Keratinocyte (primary cell): ENCODE measurements around the gene DPYD.

Source experiments
- EZH2 ChIP-seq: IDR thresholded peaks from one replicate; pipeline ENCODE4 v1.6.1; 2012; ENCODE audit warnings: inconsistent platforms, mild to moderate bottlenecking, low read length, moderate library complexity
- TF ChIP-seq, protein P1 (sequence below), 3 experiments: IDR thresholded peaks in 1 of 3; conservative IDR thresholded peaks in 1 of 3; optimal IDR thresholded peaks in 1 of 3; 2 replicates in 2 of 3; 3 replicates in 1 of 3; pipeline versions ENCODE3 to v1.5.1; 2011; ENCODE audit warnings: low read length in 3 of 3, mild to moderate bottlenecking in 3 of 3, moderate library complexity in 2 of 3, control low read depth in 1 of 3, inconsistent platforms in 1 of 3; ENCODE audit not compliant: insufficient read depth in 2 of 3; ENCODE audit errors: extremely low read depth in 1 of 3

DNA sequence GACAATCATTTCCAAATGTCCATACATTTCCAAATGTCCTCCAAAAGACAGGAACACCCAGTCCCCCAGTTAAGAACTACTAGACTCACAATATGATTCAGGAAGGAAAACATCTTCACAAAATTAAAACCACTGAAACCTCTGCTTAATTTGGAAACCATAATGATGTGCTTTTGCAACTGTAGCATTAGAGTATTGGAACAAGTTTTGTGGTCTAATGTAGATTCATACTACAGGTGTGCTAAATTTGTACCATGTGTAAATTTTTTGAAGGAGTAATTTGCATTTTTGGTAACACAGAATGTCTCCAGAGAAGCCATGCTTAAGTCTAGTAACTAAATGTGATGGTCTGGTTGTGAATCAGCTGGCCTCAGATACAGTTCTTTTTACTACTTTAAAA, 129.6 kb downstream of the DPYD start:
- TF ChIP-seq, protein P1, sequence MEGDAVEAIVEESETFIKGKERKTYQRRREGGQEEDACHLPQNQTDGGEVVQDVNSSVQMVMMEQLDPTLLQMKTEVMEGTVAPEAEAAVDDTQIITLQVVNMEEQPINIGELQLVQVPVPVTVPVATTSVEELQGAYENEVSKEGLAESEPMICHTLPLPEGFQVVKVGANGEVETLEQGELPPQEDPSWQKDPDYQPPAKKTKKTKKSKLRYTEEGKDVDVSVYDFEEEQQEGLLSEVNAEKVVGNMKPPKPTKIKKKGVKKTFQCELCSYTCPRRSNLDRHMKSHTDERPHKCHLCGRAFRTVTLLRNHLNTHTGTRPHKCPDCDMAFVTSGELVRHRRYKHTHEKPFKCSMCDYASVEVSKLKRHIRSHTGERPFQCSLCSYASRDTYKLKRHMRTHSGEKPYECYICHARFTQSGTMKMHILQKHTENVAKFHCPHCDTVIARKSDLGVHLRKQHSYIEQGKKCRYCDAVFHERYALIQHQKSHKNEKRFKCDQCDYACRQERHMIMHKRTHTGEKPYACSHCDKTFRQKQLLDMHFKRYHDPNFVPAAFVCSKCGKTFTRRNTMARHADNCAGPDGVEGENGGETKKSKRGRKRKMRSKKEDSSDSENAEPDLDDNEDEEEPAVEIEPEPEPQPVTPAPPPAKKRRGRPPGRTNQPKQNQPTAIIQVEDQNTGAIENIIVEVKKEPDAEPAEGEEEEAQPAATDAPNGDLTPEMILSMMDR (optimal IDR thresholded peaks at IDR 0.05 in 1 of 3, IDR thresholded peaks at IDR 0.05 in 1 of 3, conservative IDR thresholded peaks at IDR 0.05 in 1 of 3; ENCODE audit: extremely low read depth in 1 of 3, insufficient read depth in 2 of 3, low read length in 3 of 3): no peak
- no peak for TF ChIP-seq EZH2
